ENCODE results near the gene ANKRD66. TPM values are rescaled to one million over a fixed set of nuclear protein-coding genes. Genes with fewer than 3 reads are reported as not detected.
A peak's percentile ranks its signal among the peaks of the same experiment; 100 is the strongest.

The ANKRD66 gene
- total RNA-seq, 1 experiment from 2014 or later = not detected

- ChIA-PET RAD21 (ENCODE audit: low non-redundant PET in 1 of 2, low total read pairs in 2 of 2, uncharacterized antibody in 2 of 2, unreplicated experiment in 2 of 2) (no interaction called here), CTCF (no interaction called here), POLR2A (no interaction called here)
- no peaks in the 10 kb centered on the region for H3K36me3 ChIP-seq (ENCODE audit: control insufficient read depth in 1 of 2, insufficient read depth in 2 of 2, low read length in 2 of 2)
- H3K27ac ChIP-seq (ENCODE audit: low read depth, low read length) = no peak overlapping the region
- H2AFZ ChIP-seq (ENCODE audit: low read depth, low read length, poor library complexity, severe bottlenecking) = no peak overlapping the region
- no peaks in the 10 kb centered on the region for H3K79me2 ChIP-seq (ENCODE audit: insufficient read depth, low read length)
- H3K4me3 ChIP-seq (replicated peaks in 1 of 2; ENCODE audit: low read depth in 1 of 2, low read length in 2 of 2) = no peak overlapping the region
- no peaks in the 10 kb centered on the region for H4K20me1 ChIP-seq (ENCODE audit: insufficient read depth)
- BruUV-seq (replicated peaks) = no TSS peak
- peak; percentile 58 for ATAC-seq
- intact Hi-C loops (cut with micrococcal nuclease) = no loop called here
- no peaks in the 10 kb centered on the region for H3K27me3 ChIP-seq (ENCODE audit: insufficient read depth, low read length)
- H3K4me1 ChIP-seq (ENCODE audit: control insufficient read depth in 1 of 2, insufficient read depth in 2 of 2, low read length in 2 of 2) = peaks cover 4 to 9% of the 10 kb centered on the region in 2 experiments; a peak in 3 of 4 replicates
- no peak overlapping the region for H3K9ac ChIP-seq (ENCODE audit: low read length)
- H3K4me2 ChIP-seq (ENCODE audit: low read length) = peak overlapping the region; percentile 33
- no peaks in the 10 kb centered on the region for H3K9me2 ChIP-seq (ENCODE audit: insufficient read depth)
- DNase-seq (ENCODE audit: low read depth, low spot score) = no peak
- H3K9me3 ChIP-seq (ENCODE audit: control insufficient read depth in 1 of 2, insufficient read depth in 1 of 2, low read depth in 1 of 2, low read length in 2 of 2) = no peaks in the 10 kb centered on the region
- TF ChIP-seq FOSL1 (IDR thresholded peaks at IDR 0.05; ENCODE audit: low read depth) (no peak), YY1 (IDR thresholded peaks at IDR 0.05; ENCODE audit: extremely low read depth, insufficient replicate concordance, low read depth, low read length) (no peak), EZH2phosphoT487 (IDR thresholded peaks at IDR 0.05; ENCODE audit: borderline replicate concordance) (no peak), SIN3A (IDR thresholded peaks at IDR 0.05; ENCODE audit: low read depth) (no peak), POLR2A (IDR thresholded peaks at IDR 0.05; ENCODE audit: borderline replicate concordance, extremely low read depth, insufficient read depth, insufficient read length) (no peak), ZNF274 (IDR thresholded peaks at IDR 0.05; ENCODE audit: low read depth, low read length) (no peak)
These were observed 10.5 kb downstream of the ANKRD66 start for GRCh38 chr6:46757214-46757596.

- H3K27me3 ChIP-seq (ENCODE audit: insufficient read depth, low read length) = no peaks in the 10 kb centered on the region
- RAD21 ChIA-PET (ENCODE audit: low non-redundant PET in 1 of 2, low total read pairs in 2 of 2, uncharacterized antibody in 2 of 2, unreplicated experiment in 2 of 2) = no interaction called here
- H3K4me2 ChIP-seq (ENCODE audit: low read length) = no peak overlapping the region
- no peak for DNase-seq (ENCODE audit: low read depth, low spot score)
- H2AFZ ChIP-seq (ENCODE audit: low read depth, low read length, poor library complexity, severe bottlenecking) = no peak overlapping the region
- H3K4me3 ChIP-seq (replicated peaks in 1 of 2; ENCODE audit: low read depth in 1 of 2, low read length in 2 of 2) = no peak overlapping the region
- intact Hi-C loops (cut with micrococcal nuclease) = no loop called here
- no peaks in the 10 kb centered on the region for H3K36me3 ChIP-seq (ENCODE audit: control insufficient read depth in 1 of 2, insufficient read depth in 2 of 2, low read length in 2 of 2)
- H3K9me2 ChIP-seq (ENCODE audit: insufficient read depth) = no peaks in the 10 kb centered on the region
- no peaks in the 10 kb centered on the region for H3K9me3 ChIP-seq (ENCODE audit: control insufficient read depth in 1 of 2, insufficient read depth in 1 of 2, low read depth in 1 of 2, low read length in 2 of 2)
- H4K20me1 ChIP-seq (ENCODE audit: insufficient read depth) = no peaks in the 10 kb centered on the region
- H3K4me1 ChIP-seq (ENCODE audit: control insufficient read depth in 1 of 2, insufficient read depth in 2 of 2, low read length in 2 of 2) = peaks cover 4 to 9% of the 10 kb centered on the region in 2 experiments; a peak in 3 of 4 replicates
- BruUV-seq (replicated peaks) = no TSS peak
- ATAC-seq = no peak
- no peak overlapping the region for H3K9ac ChIP-seq (ENCODE audit: low read length)
- CTCF ChIA-PET = no interaction called here
- no peaks in the 10 kb centered on the region for H3K79me2 ChIP-seq (ENCODE audit: insufficient read depth, low read length)
- POLR2A ChIA-PET = no interaction called here
- H3K27ac ChIP-seq (ENCODE audit: low read depth, low read length) = no peak overlapping the region
- no peak for TF ChIP-seq EZH2phosphoT487 (IDR thresholded peaks at IDR 0.05; ENCODE audit: borderline replicate concordance)
- no peak for TF ChIP-seq SRF (IDR thresholded peaks at IDR 0.05; ENCODE audit: low read depth)
- TF ChIP-seq CEBPB (IDR thresholded peaks at IDR 0.05; ENCODE audit: low read depth) = no peak
- TF ChIP-seq REST (IDR thresholded peaks at IDR 0.05; ENCODE audit: low read depth) = no peak
- TF ChIP-seq POLR2A (IDR thresholded peaks at IDR 0.05; ENCODE audit: borderline replicate concordance, extremely low read depth, insufficient read depth, insufficient read length) = no peak
- TF ChIP-seq SIN3A (IDR thresholded peaks at IDR 0.05; ENCODE audit: low read depth) = no peak
- no peak for TF ChIP-seq CBX3 (IDR thresholded peaks at IDR 0.05; ENCODE audit: low read depth)
- no peak for TF ChIP-seq SP1 (IDR thresholded peaks at IDR 0.05; ENCODE audit: low read depth)
- TF ChIP-seq RAD21 (IDR thresholded peaks at IDR 0.05; ENCODE audit: low read depth) = no peak
- TF ChIP-seq MAX (IDR thresholded peaks at IDR 0.05) = no peak
- no peak for TF ChIP-seq FOSL1 (IDR thresholded peaks at IDR 0.05; ENCODE audit: low read depth)
- no peak for TF ChIP-seq EZH2 (IDR thresholded peaks at IDR 0.05)
These were observed 12.4 kb downstream of the ANKRD66 start for GRCh38 chr6:46758960-46759753.
